ENCODE data around the gene DGKK.

- TF ChIP-seq CTCF (conservative IDR thresholded peaks at IDR 0.05) (no peak), ZFX (IDR thresholded peaks at IDR 0.05) (no peak)
Observed at GRCh38 chrX:50492720-50493119, 22.1 kb upstream of the DGKK start.
